Parathyroid adenoma (tissue), 2 donors: ENCODE data around the gene BPIFB4.

Experiments used
- H2AFZ ChIP-seq: fragments of 300-600 bp; sonication (generic); one replicate; pipeline ENCODE4 v1.7.0; 2017; ENCODE audit warnings: antibody characterized with exemption, mild to moderate bottlenecking
- H3K27ac ChIP-seq: fragments of 300-600 bp; sonication (generic); one replicate; pipeline ENCODE4 v1.7.0; 2017
- H3K27me3 ChIP-seq: fragments of 300-600 bp; sonication (generic); one replicate; pipeline ENCODE4 v1.7.0; 2017; ENCODE audit warnings: low read length; ENCODE audit not compliant: control insufficient read depth, insufficient read depth
- H3K36me3 ChIP-seq: fragments of 300-600 bp; sonication (generic); one replicate; pipeline ENCODE4 v1.7.0; 2017; ENCODE audit warnings: low read length; ENCODE audit not compliant: control insufficient read depth, insufficient read depth
- H3K4me1 ChIP-seq: fragments of 300-600 bp; sonication (generic); one replicate; pipeline ENCODE4 v1.7.0; 2017; ENCODE audit warnings: control low read depth
- H3K4me2 ChIP-seq: fragments of 300-600 bp; sonication (generic); one replicate; pipeline ENCODE4 v1.7.0; 2017; ENCODE audit warnings: low read length
- H3K4me3 ChIP-seq: fragments of 300-600 bp; sonication (generic); one replicate; pipeline ENCODE4 v1.7.0; 2017; ENCODE audit warnings: low read depth, low read length
- H3K79me2 ChIP-seq: fragments of 300-600 bp; sonication (generic); one replicate; pipeline ENCODE4 v1.7.0; 2017; ENCODE audit warnings: control low read depth
- H3K9ac ChIP-seq: fragments of 300-600 bp; sonication (generic); one replicate; pipeline ENCODE4 v1.7.0; 2017; ENCODE audit warnings: mild to moderate bottlenecking
- H3K9me3 ChIP-seq: fragments of 300-600 bp; sonication (generic); one replicate; pipeline ENCODE4 v1.7.0; 2017; ENCODE audit warnings: low read length; ENCODE audit not compliant: control insufficient read depth
- CTCF ChIP-seq: fragments of 300-600 bp; sonication (generic); IDR thresholded peaks from one replicate; pipeline ENCODE4 v1.7.0; 2017; ENCODE audit warnings: antibody characterized with exemption, mild to moderate bottlenecking
- donor health status: primary hyperparathyroidism.

BPIFB4 gene

GRCh38 chr20:33133373-33133941, 54.0 kb downstream of the BPIFB4 start:
- Histone ChIP-seq H3K4me1 (no peaks in the 10 kb centered on the region), H3K4me2 (no peak overlapping the region), H3K79me2 (no peaks in the 10 kb centered on the region), H3K27me3 (no peaks in the 10 kb centered on the region), H3K4me3 (no peak overlapping the region), H3K9ac (no peak overlapping the region), H3K27ac (no peak overlapping the region), H3K36me3 (no peaks in the 10 kb centered on the region), H3K9me3 (no peaks in the 10 kb centered on the region), H2AFZ (no peak overlapping the region)
- TF ChIP-seq CTCF, result no peak

GRCh38 chr20:33137195-33137594, 57.8 kb downstream of the BPIFB4 start:
- H3K27me3 ChIP-seq, result no peaks in the 10 kb centered on the region

GRCh38 chr20:33139467-33139866, 60.0 kb downstream of the BPIFB4 start:
- Histone ChIP-seq H3K27ac (no peak overlapping the region), H3K27me3 (no peaks in the 10 kb centered on the region), H3K9ac (no peak overlapping the region), H3K4me2 (no peak overlapping the region), H3K79me2 (no peaks in the 10 kb centered on the region), H3K4me1 (no peaks in the 10 kb centered on the region), H3K9me3 (no peaks in the 10 kb centered on the region), H3K36me3 (no peaks in the 10 kb centered on the region), H2AFZ (no peak overlapping the region), H3K4me3 (no peak overlapping the region)
- no peak for TF ChIP-seq CTCF

More at GRCh38 chr20:33137195-33137594, 57.8 kb downstream of the BPIFB4 start:
- H3K9ac ChIP-seq, result no peak overlapping the region
- H3K79me2 ChIP-seq, result no peaks in the 10 kb centered on the region
- H3K4me3 ChIP-seq, result no peak overlapping the region
- no peak overlapping the region for H2AFZ ChIP-seq
- H3K27ac ChIP-seq, result no peak overlapping the region
- H3K36me3 ChIP-seq, result no peaks in the 10 kb centered on the region
- H3K4me1 ChIP-seq, result no peaks in the 10 kb centered on the region
- no peak for TF ChIP-seq CTCF
- no peak overlapping the region for H3K4me2 ChIP-seq
- H3K9me3 ChIP-seq, result no peaks in the 10 kb centered on the region

GRCh38 chr20:33145521-33145920, 66.1 kb downstream of the BPIFB4 start:
- no peaks in the 10 kb centered on the region for H3K9me3 ChIP-seq
- H3K27me3 ChIP-seq, result no peaks in the 10 kb centered on the region
- no peak overlapping the region for H3K27ac ChIP-seq
- no peak overlapping the region for H3K9ac ChIP-seq
- no peaks in the 10 kb centered on the region for H3K79me2 ChIP-seq
- H3K4me1 ChIP-seq, result no peaks in the 10 kb centered on the region
- H3K4me3 ChIP-seq, result no peak overlapping the region
- no peak overlapping the region for H2AFZ ChIP-seq
- no peaks in the 10 kb centered on the region for H3K36me3 ChIP-seq
- no peak for TF ChIP-seq CTCF
- no peak overlapping the region for H3K4me2 ChIP-seq

GRCh38 chr20:33147299-33147698, 67.9 kb downstream of the BPIFB4 start:
- Histone ChIP-seq H3K9ac (no peak overlapping the region), H3K9me3 (no peaks in the 10 kb centered on the region), H2AFZ (no peak overlapping the region), H3K36me3 (no peaks in the 10 kb centered on the region), H3K27me3 (no peaks in the 10 kb centered on the region), H3K4me2 (no peak overlapping the region), H3K4me3 (no peak overlapping the region), H3K79me2 (no peaks in the 10 kb centered on the region), H3K27ac (no peak overlapping the region), H3K4me1 (no peaks in the 10 kb centered on the region)
- no peak for TF ChIP-seq CTCF
